Measurements from ENCODE around the gene ATP6V0E1. TPM values are rescaled to one million over a fixed set of nuclear protein-coding genes. Genes with fewer than 3 reads are reported as not detected.

The ATP6V0E1 gene
- total and polyA plus RNA-seq, 3 experiments from 2014 or later: 171 to 468 (median 179) TPM

DNA sequence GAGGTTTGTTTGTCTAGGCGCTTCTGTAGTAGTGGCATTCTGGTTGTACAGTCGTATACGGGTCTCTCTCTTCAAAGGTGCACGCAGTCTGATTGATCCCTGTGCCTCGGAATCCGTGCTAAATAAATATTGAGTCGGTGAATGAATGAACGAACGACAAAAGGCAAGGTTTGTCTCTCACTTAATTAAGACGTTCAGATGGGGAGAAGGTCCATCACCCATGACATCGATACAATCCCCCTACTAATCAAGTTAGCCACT, 72.1 kb downstream of the ATP6V0E1 start:
- H3K36me3 Mint-ChIP-seq: peaks cover 0 to 27% (median 5%) of the 10 kb centered on the region in 3 donors
- no peaks in the 10 kb centered on the region for H3K9me3 ChIP-seq (ENCODE audit: low read length)
- H3K36me3 ChIP-seq (ENCODE audit: insufficient read depth, low read length): no peaks in the 10 kb centered on the region
- H3K27ac Mint-ChIP-seq: peak overlapping the region; percentile 52 to 94 (median 90)
- H3K4me3 Mint-ChIP-seq: peak overlapping the region; percentile 88 to 94 (median 90)
- peaks cover 8 to 13% of the 10 kb centered on the region in 2 donors for H3K27me3 Mint-ChIP-seq
- peaks cover 25 to 44% (median 36%) of the 10 kb centered on the region in 3 donors for H3K4me1 Mint-ChIP-seq
- H3K4me3 ChIP-seq (ENCODE audit: low read length): peak overlapping the region; percentile 81
- H3K9me3 Mint-ChIP-seq: no peaks in the 10 kb centered on the region
- CTCF ChIA-PET: no interaction called here
- peak overlapping the region; percentile 83 for H3K27ac ChIP-seq (ENCODE audit: low read depth, low read length)
- DNase-seq: no peak
- H3K27me3 ChIP-seq (ENCODE audit: insufficient read depth, low read length, poor library complexity, severe bottlenecking): no peaks in the 10 kb centered on the region
- peaks cover 29% of the 10 kb centered on the region for H3K4me1 ChIP-seq (ENCODE audit: insufficient read depth, low read length)
- POLR2A ChIA-PET: no interaction called here

DNA sequence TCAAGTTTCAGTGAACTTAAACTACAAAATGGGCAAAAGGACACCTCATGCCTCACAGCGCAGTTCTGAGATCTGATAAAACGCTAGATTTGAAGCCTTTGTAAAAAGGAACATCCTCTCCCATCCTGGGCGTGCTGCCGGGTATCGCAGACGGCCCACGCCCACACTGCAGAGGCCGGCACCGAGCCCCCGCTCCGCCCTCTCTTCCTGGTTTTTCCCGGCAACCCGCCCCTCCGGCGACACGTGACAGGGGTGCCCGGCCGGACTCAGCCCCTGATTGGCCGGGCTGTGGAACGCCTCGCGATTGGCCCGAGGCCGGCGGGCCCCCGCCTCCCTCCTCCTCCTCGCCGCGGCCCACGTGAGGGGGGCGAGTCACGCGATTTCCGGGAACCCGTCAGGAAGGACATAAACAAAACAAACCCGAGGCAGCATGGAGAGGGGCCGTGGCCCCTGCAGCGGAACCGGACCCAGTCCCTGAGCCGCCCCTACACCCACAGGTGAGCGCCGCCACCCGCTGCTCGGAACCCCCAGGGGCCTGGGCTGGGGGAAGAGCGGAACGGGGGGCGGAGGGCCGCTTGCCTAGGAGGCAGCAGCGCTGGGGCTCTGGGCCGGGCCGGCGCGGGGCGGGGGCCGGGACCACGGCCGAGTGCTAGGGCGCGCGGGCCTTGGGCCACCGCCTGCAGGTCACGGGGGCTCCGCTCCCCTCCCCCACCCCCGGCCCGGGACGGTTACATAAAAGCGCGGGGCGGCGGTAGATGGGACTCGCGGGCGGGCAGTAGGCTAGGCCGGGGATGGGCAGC, 72.6 kb downstream of the ATP6V0E1 start, which contains the start of gene CREBRF:
Gene CREBRF (plus strand): TSS at position 370 of the 800 bp plus-strand sequence. CDS start 24,424 bp downstream, outside the sequence.
- DNase-seq: peak; percentile 98 to 100 (median 99)
- Histone ChIP-seq H3K36me3 (ENCODE audit: insufficient read depth, low read length) (no peaks in the 10 kb centered on the region), H3K27me3 (ENCODE audit: insufficient read depth, low read length, poor library complexity, severe bottlenecking) (no peaks in the 10 kb centered on the region), H3K4me1 (ENCODE audit: insufficient read depth, low read length) (peaks cover 32% of the 10 kb centered on the region), H3K4me3 (ENCODE audit: low read length) (peak within 1 kb of the TSS; percentile 81), H3K9me3 (ENCODE audit: low read length) (no peaks in the 10 kb centered on the region), H3K27ac (ENCODE audit: low read depth, low read length) (peak within 1 kb of the TSS; percentile 83)
- H3K36me3 Mint-ChIP-seq: peaks cover 0 to 30% (median 5%) of the 10 kb centered on the region in 3 donors
- CTCF ChIA-PET: interaction anchor here (1.8 to 2.0 kb wide), 2 partner anchors 72 to 97 kb away, joined by 8 to 9 read pairs; partner anchors contain the start of genes ATP6V0E1 and RPL26L1
- H3K27me3 Mint-ChIP-seq: peaks cover 8 to 13% of the 10 kb centered on the region in 2 donors
- peak within 1 kb of the TSS; percentile 95 to 97 (median 96) for H3K4me3 Mint-ChIP-seq
- H3K9me3 Mint-ChIP-seq: no peaks in the 10 kb centered on the region
- POLR2A ChIA-PET: interaction anchor here (0.9 to 1.9 kb wide), 5 partner anchors 72 to 286 kb away, joined by 3 to 28 read pairs (median 5); partner anchors contain the start of genes ATP6V0E1, BNIP1, DUSP1 and RPL26L1
- peaks cover 27 to 49% (median 38%) of the 10 kb centered on the region in 3 donors for H3K4me1 Mint-ChIP-seq
- H3K27ac Mint-ChIP-seq: peak within 1 kb of the TSS; percentile 88 to 96 (median 94)

DNA sequence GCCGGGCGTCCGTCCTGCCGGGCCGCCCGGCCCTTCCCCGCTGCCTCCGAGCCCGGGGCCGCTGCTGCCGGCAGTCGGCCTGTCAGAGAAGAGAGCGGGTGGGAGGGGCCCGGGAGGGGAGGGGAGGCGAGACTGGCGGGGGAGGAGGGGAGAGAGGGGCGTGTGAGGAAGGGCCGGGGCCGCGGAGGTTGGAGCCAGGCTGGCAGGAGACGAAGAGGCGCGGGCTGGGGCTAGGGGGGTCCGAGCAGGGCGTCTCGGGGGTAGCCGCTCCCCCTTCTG, 73.2 kb downstream of the ATP6V0E1 start:
- Histone ChIP-seq H3K4me3 (ENCODE audit: low read length) (peak overlapping the region; percentile 80), H3K9me3 (ENCODE audit: low read length) (no peaks in the 10 kb centered on the region), H3K36me3 (ENCODE audit: insufficient read depth, low read length) (no peaks in the 10 kb centered on the region), H3K27me3 (ENCODE audit: insufficient read depth, low read length, poor library complexity, severe bottlenecking) (no peaks in the 10 kb centered on the region), H3K4me1 (ENCODE audit: insufficient read depth, low read length) (peaks cover 32% of the 10 kb centered on the region), H3K27ac (ENCODE audit: low read depth, low read length) (peak overlapping the region; percentile 83)
- CTCF ChIA-PET: interaction anchor here (0.9 to 2.0 kb wide), 6 partner anchors 9 to 98 kb away, joined by 3 to 9 read pairs (median 6); partner anchors contain the start of genes ATP6V0E1, BNIP1 and RPL26L1
- Mint-ChIP-seq H3K27me3 (peaks cover 8 to 12% of the 10 kb centered on the region in 2 donors), H3K36me3 (peaks cover 0 to 34% (median 5%) of the 10 kb centered on the region in 3 donors), H3K27ac (peak overlapping the region; percentile 88 to 96 (median 94)), H3K4me1 (peaks cover 31 to 54% (median 43%) of the 10 kb centered on the region in 3 donors), H3K4me3 (peak overlapping the region; percentile 95 to 97 (median 96)), H3K9me3 (no peaks in the 10 kb centered on the region)
- POLR2A ChIA-PET: interaction anchor here (0.5 to 1.9 kb wide), 13 partner anchors 9 to 1649 kb away, joined by 3 to 28 read pairs (median 4); partner anchors contain the start of genes ATP6V0E1, BNIP1, DUSP1 and FBXW11
- DNase-seq: no peak

DNA sequence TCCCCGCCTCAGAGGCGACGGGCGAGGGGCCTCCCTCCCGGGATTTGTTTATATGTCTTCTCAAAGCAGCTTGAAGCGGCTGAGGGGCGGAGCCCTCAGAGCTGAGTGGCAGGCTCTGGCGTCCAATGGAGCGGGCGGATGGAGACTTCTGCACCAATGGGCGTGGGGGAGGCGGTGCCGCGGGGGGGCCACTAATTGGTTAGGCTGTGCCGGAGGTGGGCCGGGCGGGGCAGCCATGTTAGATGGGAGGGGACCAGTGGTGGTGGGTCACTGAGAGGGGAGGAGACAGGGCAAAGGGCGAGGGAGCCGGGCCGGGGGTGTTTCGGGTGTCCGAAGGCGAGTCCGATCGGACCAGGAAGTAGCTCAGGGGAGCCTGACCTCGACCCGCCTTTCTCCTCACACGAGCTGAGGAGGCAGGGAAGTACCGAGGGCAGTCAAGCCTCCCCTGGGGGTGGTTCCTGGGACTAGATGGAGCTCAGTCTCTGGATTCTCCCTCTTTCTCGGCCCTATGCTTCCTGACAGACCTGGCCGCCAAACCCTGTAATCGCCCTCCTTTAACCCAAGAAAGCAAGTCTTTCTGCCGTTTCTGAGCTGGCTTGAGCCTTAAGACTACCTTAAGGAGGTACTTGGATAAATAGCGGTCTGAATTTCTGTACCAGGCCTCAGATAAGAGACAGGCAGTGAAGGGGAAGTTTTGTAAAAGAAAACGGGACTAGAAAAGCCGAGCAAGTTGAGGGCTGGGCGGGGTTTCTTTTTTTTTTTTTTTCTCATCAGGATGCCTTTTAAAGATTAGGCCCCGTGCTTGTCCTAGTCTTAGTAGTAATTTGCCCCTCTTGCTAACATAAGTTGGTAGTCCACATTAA, 73.7 kb downstream of the ATP6V0E1 start:
- Histone ChIP-seq H3K4me3 (ENCODE audit: low read length) (peak overlapping the region; percentile 80), H3K27me3 (ENCODE audit: insufficient read depth, low read length, poor library complexity, severe bottlenecking) (no peaks in the 10 kb centered on the region), H3K4me1 (ENCODE audit: insufficient read depth, low read length) (peaks cover 32% of the 10 kb centered on the region), H3K27ac (ENCODE audit: low read depth, low read length) (peak overlapping the region; percentile 83), H3K36me3 (ENCODE audit: insufficient read depth, low read length) (no peaks in the 10 kb centered on the region), H3K9me3 (ENCODE audit: low read length) (no peaks in the 10 kb centered on the region)
- ChIA-PET CTCF (interaction anchor here (0.7 to 2.0 kb wide), 8 partner anchors 9 to 98 kb away, joined by 3 to 9 read pairs (median 4); partner anchors contain the start of genes ATP6V0E1, BNIP1 and RPL26L1), POLR2A (interaction anchor here (0.5 to 1.9 kb wide), 19 partner anchors 9 to 1670 kb away, joined by 3 to 28 read pairs (median 4); partner anchors contain the start of genes ATP6V0E1, BNIP1, CPEB4 and DUSP1)
- Mint-ChIP-seq H3K4me1 (peaks cover 36 to 60% (median 49%) of the 10 kb centered on the region in 3 donors), H3K27me3 (peaks cover 2 to 7% of the 10 kb centered on the region in 2 donors), H3K4me3 (peak overlapping the region; percentile 95 to 97 (median 96)), H3K36me3 (peaks cover 0 to 38% (median 5%) of the 10 kb centered on the region in 3 donors), H3K27ac (peak overlapping the region; percentile 88 to 96 (median 94)), H3K9me3 (no peaks in the 10 kb centered on the region)
- DNase-seq: peak; percentile 96 to 98 (median 98)

DNA sequence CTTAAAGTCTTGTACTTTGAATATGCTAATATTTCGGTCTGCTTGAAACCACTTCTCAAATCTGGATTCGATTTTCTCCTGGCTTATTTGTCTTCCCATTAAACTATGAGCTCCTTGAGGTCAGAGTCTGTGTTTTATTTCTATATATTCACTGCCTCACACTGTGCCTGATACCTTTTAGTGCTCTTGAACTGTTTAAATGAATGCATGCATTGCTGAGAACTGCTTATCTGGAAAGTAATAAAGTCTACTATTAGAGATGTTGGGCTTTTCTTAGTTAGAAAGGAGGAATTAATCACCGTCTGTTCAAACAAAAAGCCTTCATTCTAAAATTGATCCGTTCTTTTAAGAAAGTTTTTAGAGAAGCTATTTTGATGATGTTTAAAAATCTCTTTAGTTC, 78.6 kb downstream of the ATP6V0E1 start:
- H3K27me3 ChIP-seq (ENCODE audit: insufficient read depth, low read length, poor library complexity, severe bottlenecking): no peaks in the 10 kb centered on the region
- H3K4me3 Mint-ChIP-seq: peak overlapping the region in 1 of 7 donors; percentile 58
- peak overlapping the region in 3 of 8 donors; percentile 10 to 76 (median 25) for H3K27ac Mint-ChIP-seq

DNA sequence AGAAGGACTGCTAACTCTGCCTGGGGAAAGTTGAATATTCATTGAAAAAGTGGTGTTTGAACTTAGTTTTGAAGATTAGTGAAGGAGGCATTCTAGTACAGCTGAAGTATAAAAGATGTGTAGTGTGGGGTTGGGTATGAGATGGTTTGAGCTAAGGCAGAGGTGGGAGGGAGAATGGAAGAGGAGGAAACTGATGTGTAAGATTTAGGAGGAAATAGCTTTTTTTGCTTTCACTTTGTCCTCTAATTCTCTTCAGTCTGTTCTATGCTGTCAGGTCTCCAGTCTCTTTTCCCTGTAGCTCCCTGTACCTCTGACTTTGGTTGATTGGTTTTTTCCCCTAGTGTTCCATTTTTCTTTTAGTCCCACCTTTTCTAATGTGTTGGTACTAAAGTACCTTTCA, 81.6 kb downstream of the ATP6V0E1 start:
- peaks cover 35% of the 10 kb centered on the region for H3K4me1 ChIP-seq (ENCODE audit: insufficient read depth, low read length)
- peak in 1 of 5 donors; percentile 6 for DNase-seq
- Mint-ChIP-seq H3K27ac (peak overlapping the region; percentile 34 to 91 (median 80)), H3K4me3 (peak overlapping the region; percentile 3 to 81 (median 69)), H3K27me3 (no peaks in the 10 kb centered on the region), H3K36me3 (peaks cover 0 to 44% (median 4%) of the 10 kb centered on the region in 3 donors), H3K9me3 (no peaks in the 10 kb centered on the region), H3K4me1 (peaks cover 61 to 87% (median 75%) of the 10 kb centered on the region in 3 donors)
- ChIA-PET CTCF (interaction anchor here (1.8 kb wide), 1 partner anchor 8 kb away, joined by 6 read pairs; no protein-coding TSS in a partner anchor), POLR2A (no interaction called here)
- H3K9me3 ChIP-seq (ENCODE audit: low read length): no peaks in the 10 kb centered on the region
- no peak overlapping the region for H3K27ac ChIP-seq (ENCODE audit: low read depth, low read length)
- no peaks in the 10 kb centered on the region for H3K36me3 ChIP-seq (ENCODE audit: insufficient read depth, low read length)
- H3K4me3 ChIP-seq (ENCODE audit: low read length): no peak overlapping the region
- H3K27me3 ChIP-seq (ENCODE audit: insufficient read depth, low read length, poor library complexity, severe bottlenecking): no peaks in the 10 kb centered on the region

More for the DNA sequence above, 78.6 kb downstream of the ATP6V0E1 start:
- H3K4me1 Mint-ChIP-seq: peaks cover 53 to 82% (median 72%) of the 10 kb centered on the region in 3 donors
- H3K27ac ChIP-seq (ENCODE audit: low read depth, low read length): no peak overlapping the region
- POLR2A ChIA-PET: no interaction called here
- no peaks in the 10 kb centered on the region for H3K9me3 ChIP-seq (ENCODE audit: low read length)
- no peak overlapping the region for H3K4me3 ChIP-seq (ENCODE audit: low read length)
- DNase-seq: no peak
- peaks cover 0 to 40% (median 6%) of the 10 kb centered on the region in 3 donors for H3K36me3 Mint-ChIP-seq
- CTCF ChIA-PET: no interaction called here
- H3K4me1 ChIP-seq (ENCODE audit: insufficient read depth, low read length): peaks cover 45% of the 10 kb centered on the region
- no peaks in the 10 kb centered on the region for H3K36me3 ChIP-seq (ENCODE audit: insufficient read depth, low read length)
- no peaks in the 10 kb centered on the region for H3K9me3 Mint-ChIP-seq
- no peaks in the 10 kb centered on the region for H3K27me3 Mint-ChIP-seq

DNA sequence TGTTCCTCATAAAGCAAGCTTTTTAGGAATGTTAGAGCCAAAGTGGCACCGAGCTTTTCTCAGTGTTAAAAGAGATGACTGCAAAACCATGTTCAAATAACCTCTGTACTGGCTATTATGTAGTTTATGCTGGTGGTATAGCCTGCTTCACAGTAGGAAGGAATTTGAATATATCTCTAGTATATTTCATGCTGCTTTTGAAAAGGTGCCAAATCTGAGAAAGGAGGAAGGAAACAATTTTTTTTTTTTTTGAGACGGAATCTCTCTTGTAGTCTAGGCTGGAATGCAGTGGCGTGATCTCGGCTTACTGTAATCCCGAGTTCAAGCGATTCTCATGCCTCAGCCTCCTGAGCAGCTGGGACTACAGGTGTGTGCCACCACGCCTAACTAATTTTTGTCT, 86.1 kb downstream of the ATP6V0E1 start:
- H3K4me1 ChIP-seq (ENCODE audit: insufficient read depth, low read length): peaks cover 29% of the 10 kb centered on the region
- POLR2A ChIA-PET: interaction anchor here (1.0 kb wide), 1 partner anchor 12 kb away, joined by 3 read pairs; no protein-coding TSS in a partner anchor
- peaks cover 55 to 81% (median 69%) of the 10 kb centered on the region in 3 donors for H3K4me1 Mint-ChIP-seq

More for the DNA sequence above, 86.1 kb downstream of the ATP6V0E1 start:
- DNase-seq: no peak
- Mint-ChIP-seq H3K4me3 (peak overlapping the region in 2 of 7 donors; percentile 24 to 61), H3K36me3 (peaks cover 0 to 33% (median 3%) of the 10 kb centered on the region in 3 donors), H3K9me3 (no peaks in the 10 kb centered on the region), H3K27ac (peak overlapping the region in 1 of 8 donors; percentile 32), H3K27me3 (no peaks in the 10 kb centered on the region)
- Histone ChIP-seq H3K27me3 (ENCODE audit: insufficient read depth, low read length, poor library complexity, severe bottlenecking) (no peaks in the 10 kb centered on the region), H3K36me3 (ENCODE audit: insufficient read depth, low read length) (no peaks in the 10 kb centered on the region), H3K27ac (ENCODE audit: low read depth, low read length) (no peak overlapping the region), H3K9me3 (ENCODE audit: low read length) (no peaks in the 10 kb centered on the region), H3K4me3 (ENCODE audit: low read length) (no peak overlapping the region)
- CTCF ChIA-PET: interaction anchor here (0.7 to 1.9 kb wide), 2 partner anchors 9 to 12 kb away, joined by 3 to 5 read pairs; no protein-coding TSS in a partner anchor

Measured in CD8-positive, alpha-beta memory T cell (primary cell).